Activated T-cell treated with anti-CD3 and anti-CD28 coated beads, Interleukin-2, amount 50 U/mL, for 24 hours (primary cell): ENCODE data around the gene TBC1D1.

Experiments used
- DNase-seq: peaks from one replicate; pipeline ENCODE4 v3.0.0-alpha.2; 2020
- H3K27ac Mint-ChIP-seq: 2 replicates; pipeline ENCODE4 v1.8.0; 2020; ENCODE audit warnings: mild to moderate bottlenecking, mixed read lengths
- H3K27me3 Mint-ChIP-seq: 2 replicates; pipeline ENCODE4 v1.8.0; 2020; ENCODE audit warnings: mixed read lengths
- H3K36me3 Mint-ChIP-seq: 2 replicates; pipeline ENCODE4 v1.8.0; 2020; ENCODE audit warnings: low read depth, mixed read lengths
- H3K4me1 Mint-ChIP-seq: 2 replicates; pipeline ENCODE4 v1.8.0; 2020; ENCODE audit warnings: low read depth, mixed read lengths
- H3K4me3 Mint-ChIP-seq: 2 replicates; pipeline ENCODE4 v1.8.0; 2020; ENCODE audit warnings: mild to moderate bottlenecking, moderate library complexity, mixed read lengths
- H3K9me3 Mint-ChIP-seq: 2 replicates; pipeline ENCODE4 v1.8.0; 2020; ENCODE audit warnings: mixed read lengths

The TBC1D1 gene

DNA sequence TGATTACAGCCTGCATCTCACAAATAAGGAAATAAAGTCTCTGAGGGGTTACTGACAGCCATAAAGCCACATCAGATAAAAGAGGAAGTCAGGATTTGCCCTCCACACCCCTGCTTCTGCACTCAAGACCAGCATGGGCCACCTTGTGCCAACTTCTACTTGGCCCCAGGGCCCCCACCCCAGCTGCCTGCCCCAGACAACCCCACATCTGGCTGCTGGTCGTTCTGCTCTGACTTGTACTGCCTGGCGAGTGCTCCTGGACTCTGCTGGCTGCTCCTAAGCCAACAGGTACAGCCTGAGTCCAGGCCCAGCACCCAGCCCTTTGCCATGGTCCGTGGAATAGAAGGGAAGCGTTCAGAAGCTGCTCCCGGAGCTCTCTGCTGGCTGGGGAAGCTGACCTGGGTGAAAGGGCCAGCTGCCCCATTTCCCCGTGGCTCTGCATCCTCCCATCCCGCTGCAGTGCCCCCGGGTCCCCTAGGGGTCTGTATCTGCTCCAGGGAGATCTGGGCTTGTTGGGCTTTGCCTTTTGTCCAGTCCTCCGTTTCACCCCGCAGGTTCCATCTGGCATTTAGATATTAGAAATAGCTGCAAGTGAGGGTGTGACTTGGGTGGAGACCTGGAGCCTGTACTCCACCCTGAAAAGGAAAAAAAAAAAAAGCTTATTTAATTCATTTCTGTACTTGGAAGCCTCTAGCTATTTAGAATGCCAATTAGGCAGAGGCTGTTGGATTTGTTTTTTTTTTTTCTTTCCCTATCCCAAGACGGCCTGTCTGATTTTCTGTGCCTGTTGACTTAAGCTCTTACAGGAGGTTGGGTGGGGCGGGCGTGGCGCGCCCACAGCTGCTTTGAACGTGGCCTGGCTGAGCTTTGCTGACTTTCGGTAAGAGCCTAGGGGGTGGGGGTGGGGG lies 264.1 kb downstream of the TBC1D1 start:
- Mint-ChIP-seq H3K4me1 (peaks cover 45% of the 10 kb centered on the region), H3K27me3 (no peaks in the 10 kb centered on the region), H3K9me3 (no peaks in the 10 kb centered on the region), H3K36me3 (no peaks in the 10 kb centered on the region), H3K4me3 (no peak overlapping the region), H3K27ac (peak overlapping the region; percentile 8)
- no peak for DNase-seq

DNA sequence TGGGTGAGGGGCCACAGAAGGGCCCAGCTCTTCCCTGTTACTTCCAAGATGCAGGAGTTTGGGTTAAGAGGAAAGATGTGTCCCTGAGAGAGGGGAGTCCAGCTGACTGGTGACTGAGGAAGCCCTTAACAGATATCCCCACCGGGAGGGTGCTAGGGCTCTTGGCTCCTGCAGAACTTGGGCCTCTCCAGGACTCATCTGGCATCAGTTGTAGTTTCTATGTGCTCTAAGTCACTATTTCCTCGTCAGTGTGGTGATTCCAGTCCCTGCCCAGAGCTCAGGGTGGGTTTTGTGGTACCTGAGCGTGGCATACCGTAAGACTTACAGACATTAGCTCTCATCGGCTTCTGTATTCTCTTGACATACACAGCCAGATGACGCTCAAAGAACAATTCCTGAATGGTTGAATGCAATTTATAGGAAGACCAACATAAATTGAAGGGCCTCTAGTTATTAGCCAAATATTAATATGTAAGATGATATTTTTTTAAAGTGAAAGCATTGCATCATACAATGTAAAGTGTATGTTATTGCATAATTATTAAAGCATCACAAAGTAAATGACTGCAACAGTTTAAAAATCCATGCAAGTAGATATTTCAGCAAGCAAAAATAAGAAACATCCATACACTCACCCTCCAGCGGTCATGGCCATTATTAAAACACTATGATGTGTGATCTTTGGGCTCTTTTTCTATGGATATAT lies 264.9 kb downstream of the TBC1D1 start:
- Mint-ChIP-seq H3K27me3 (no peaks in the 10 kb centered on the region), H3K4me3 (no peak overlapping the region), H3K4me1 (peaks cover 51% of the 10 kb centered on the region), H3K36me3 (no peaks in the 10 kb centered on the region), H3K27ac (no peak overlapping the region), H3K9me3 (no peaks in the 10 kb centered on the region)
- no peak for DNase-seq

DNA sequence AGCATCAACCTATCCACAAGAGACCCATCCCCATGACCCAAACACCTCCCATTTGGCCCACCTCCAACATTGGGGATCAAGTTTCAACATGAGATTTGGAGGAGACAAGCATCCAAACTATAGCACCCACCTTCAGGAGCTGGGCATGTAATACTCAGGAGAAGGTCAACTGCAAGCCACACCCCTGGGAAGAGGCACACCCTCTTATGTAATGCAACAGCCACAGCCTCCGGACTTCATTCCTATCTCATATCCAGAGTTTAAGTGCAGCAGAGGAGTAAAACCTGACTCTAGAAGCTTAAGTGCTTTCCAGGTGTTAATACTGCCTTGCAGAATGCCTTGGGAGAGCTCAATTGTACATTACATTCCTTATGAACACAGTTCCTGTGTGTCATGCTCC lies 266.7 kb downstream of the TBC1D1 start:
- no peaks in the 10 kb centered on the region for H3K36me3 Mint-ChIP-seq
- no peak for DNase-seq
- H3K4me1 Mint-ChIP-seq: peaks cover 68% of the 10 kb centered on the region
- no peaks in the 10 kb centered on the region for H3K27me3 Mint-ChIP-seq
- H3K27ac Mint-ChIP-seq: no peak overlapping the region
- no peaks in the 10 kb centered on the region for H3K9me3 Mint-ChIP-seq
- H3K4me3 Mint-ChIP-seq: no peak overlapping the region

DNA sequence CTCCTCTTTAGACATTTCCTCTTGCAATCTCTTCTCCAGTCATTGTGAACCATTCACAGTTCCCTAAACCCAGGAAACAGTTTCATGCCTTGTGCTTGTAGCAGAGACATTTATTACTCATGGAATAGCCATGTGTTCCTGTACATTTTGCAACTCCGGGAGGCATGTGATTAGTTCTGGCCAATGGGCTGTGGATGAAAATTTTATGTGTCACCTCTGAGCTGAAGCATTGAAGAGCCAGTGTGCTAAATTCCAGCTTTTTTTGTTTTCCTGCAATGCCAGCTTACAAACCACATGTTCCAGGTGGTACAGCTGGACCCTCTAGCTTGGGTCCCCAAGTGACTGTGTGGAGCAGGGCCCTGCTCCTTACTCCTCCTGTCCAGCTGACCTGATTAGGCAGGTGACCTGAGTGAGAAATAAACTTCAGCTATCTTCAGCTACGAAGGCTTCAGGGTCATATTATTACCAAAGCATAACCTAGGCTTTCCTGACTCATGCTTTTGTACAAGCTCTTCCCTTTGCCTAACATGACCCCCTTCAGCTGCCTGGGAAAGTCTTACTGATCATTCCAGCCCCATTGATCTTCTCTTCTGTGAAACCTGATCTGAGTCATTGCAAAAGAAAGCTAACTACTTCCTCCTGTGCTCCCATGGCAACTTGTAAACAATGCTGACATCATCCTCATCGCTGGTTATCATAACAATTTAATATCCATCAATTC lies 269.8 kb downstream of the TBC1D1 start:
- no peak overlapping the region for H3K4me3 Mint-ChIP-seq
- H3K27me3 Mint-ChIP-seq: no peaks in the 10 kb centered on the region
- peaks cover 73% of the 10 kb centered on the region for H3K4me1 Mint-ChIP-seq
- H3K27ac Mint-ChIP-seq: peak overlapping the region; percentile 91
- peaks cover 11% of the 10 kb centered on the region for H3K9me3 Mint-ChIP-seq
- no peak for DNase-seq
- peaks cover 13% of the 10 kb centered on the region for H3K36me3 Mint-ChIP-seq

DNA sequence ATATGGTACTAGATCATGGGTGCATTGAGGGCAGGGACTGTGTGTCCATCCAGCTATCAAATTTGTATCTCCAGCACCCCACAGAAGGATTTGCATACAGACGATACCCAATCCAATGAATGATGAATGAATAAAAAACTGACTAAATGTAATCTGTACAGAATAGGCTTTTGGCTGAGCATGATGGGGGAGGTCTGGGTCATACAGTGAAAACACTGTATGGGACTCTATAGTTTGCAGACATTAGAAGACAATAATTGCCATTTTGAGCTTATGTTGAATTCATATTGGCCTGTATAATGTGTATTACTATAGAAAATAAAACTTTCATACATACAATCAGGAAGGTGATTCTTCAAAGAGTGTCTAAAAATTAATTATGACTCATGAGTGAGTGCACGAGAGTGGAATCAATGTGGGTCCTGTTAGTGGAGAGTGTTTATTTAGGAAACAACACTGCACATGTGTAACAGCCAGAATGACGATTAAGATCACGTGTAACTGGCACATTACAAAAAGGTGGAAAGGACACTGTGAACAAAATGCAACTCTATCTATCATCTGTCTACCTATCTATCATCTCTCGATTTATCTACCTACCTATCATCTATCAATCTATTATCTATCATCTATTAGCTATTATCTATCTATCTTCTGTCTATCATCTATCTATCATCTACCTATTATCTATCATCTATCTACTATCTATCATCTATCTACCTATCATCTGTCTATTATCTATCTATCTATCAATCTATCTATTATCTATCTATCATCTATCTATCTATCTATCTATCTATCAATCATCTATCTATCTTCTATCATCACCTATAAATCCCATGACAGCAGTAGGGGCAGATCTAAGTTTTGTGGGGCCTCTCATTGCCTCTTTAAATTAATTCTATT lies 270.6 kb downstream of the TBC1D1 start:
- peaks cover 14% of the 10 kb centered on the region for H3K36me3 Mint-ChIP-seq
- DNase-seq: no peak
- peak overlapping the region; percentile 91 for H3K27ac Mint-ChIP-seq
- H3K27me3 Mint-ChIP-seq: no peaks in the 10 kb centered on the region
- H3K4me3 Mint-ChIP-seq: no peak overlapping the region
- peaks cover 76% of the 10 kb centered on the region for H3K4me1 Mint-ChIP-seq
- peaks cover 17% of the 10 kb centered on the region for H3K9me3 Mint-ChIP-seq

DNA sequence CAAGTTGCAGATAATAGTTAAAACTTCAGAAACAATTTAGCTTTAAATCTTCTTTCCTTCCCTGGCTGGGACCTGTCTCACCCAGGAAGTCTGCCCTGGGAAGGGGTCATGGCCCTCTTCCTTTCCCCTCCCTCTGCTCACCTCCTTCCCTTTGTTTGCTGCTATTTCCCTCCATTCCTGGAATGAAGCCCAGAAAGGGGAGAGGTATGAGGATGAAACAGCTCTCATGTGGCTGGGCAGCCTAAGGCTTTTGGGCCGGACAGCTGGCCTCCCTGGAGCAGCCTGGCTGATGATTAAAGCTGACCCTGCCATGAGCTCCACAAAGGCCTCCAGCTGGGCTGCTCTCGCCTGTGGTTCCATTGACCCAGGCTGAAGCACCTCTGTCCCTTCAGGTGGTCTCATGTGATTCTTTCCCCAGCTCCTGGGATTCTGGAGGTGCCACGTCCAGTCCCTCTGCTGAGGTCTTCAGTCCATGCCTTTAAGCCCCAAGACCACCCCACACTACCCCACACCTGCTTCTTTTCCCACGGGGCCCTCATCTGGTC lies 271.4 kb downstream of the TBC1D1 start:
- Mint-ChIP-seq H3K27me3 (no peaks in the 10 kb centered on the region), H3K36me3 (peaks cover 14% of the 10 kb centered on the region), H3K27ac (peak overlapping the region; percentile 91), H3K4me1 (peaks cover 82% of the 10 kb centered on the region), H3K4me3 (no peak overlapping the region), H3K9me3 (peaks cover 19% of the 10 kb centered on the region)
- no peak for DNase-seq

DNA sequence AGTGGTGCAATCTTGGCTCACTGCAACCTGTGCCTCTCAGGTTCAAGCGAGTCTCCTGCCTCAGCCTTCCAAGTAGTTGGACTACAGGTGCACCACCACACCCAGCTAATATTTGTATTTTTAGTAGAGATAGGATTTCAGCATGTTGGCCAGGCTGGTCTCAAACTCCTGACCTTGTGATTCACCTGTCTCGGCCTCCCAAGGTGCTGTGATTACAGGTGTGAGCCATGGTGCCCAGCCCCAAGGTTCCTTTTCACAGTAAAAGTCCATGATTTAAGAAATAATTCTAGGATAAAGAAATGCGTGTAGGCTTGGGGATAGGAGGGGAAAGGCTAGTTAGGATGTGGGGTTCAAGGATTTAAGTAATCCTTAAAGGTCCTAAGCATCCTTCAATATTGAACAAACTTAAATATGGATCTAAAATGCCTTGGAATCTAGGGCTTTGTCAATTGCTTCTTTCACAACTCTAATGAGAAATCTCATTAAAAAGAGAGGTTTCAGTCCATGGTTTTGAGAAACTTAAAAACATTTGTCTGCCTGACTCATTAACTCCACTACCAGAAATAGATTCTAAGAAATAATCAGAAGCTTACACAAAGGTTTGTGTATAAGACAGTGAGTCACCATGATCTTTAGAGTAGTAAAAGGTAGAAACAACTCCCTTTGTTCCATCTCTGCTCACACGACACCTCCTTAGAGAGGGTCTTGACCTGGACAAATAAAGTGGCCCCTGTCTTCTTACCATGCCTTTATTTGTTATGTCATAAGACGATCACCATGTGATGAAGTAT lies 272.5 kb downstream of the TBC1D1 start:
- H3K36me3 Mint-ChIP-seq: peaks cover 14% of the 10 kb centered on the region
- DNase-seq: no peak
- H3K9me3 Mint-ChIP-seq: peaks cover 19% of the 10 kb centered on the region
- H3K4me1 Mint-ChIP-seq: peaks cover 79% of the 10 kb centered on the region
- H3K27me3 Mint-ChIP-seq: no peaks in the 10 kb centered on the region
- no peak overlapping the region for H3K4me3 Mint-ChIP-seq
- peak overlapping the region; percentile 91 for H3K27ac Mint-ChIP-seq

DNA sequence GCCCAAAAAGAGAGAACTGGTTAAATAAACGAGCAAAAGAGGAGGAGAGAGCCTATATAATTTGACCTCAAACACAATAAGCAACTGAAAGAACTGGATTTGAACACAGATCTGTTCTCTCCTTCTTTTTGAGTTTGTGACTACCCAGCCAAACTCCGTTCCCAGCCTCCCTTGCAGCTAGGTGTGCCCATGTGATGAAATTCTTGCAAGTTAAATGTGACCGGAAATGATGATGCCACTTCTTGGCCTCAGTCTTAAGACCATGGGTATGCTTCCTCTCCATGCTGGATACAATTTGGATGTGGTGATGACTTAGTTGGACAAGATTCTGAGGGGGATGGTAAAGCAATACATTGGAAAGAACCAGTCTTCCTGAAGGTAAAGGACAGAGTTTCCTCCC lies 273.5 kb downstream of the TBC1D1 start:
- no peak for DNase-seq
- H3K36me3 Mint-ChIP-seq: peaks cover 14% of the 10 kb centered on the region
- peaks cover 74% of the 10 kb centered on the region for H3K4me1 Mint-ChIP-seq
- no peaks in the 10 kb centered on the region for H3K27me3 Mint-ChIP-seq
- H3K9me3 Mint-ChIP-seq: peaks cover 19% of the 10 kb centered on the region
- peak overlapping the region; percentile 91 for H3K27ac Mint-ChIP-seq
- no peak overlapping the region for H3K4me3 Mint-ChIP-seq

DNA sequence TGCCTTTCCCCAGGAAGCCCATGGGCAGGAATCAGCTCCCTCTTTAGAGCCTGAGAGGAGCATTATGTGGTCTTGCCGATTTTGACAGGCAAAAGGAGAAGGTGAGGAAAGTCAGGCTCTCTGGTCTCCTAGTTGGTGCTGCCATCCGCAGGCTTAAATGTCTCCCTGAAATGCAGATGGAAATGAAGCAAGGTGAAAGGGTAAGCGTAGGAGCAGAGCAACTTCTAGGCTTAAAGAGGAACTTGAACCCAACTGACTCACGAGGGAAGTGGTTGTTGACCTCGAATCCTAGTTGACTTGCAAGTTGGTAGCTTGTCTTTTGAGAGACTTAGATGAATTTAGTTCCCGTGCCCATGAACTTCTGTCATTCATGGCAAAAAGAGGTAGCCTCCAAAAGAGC lies 275.2 kb downstream of the TBC1D1 start:
- DNase-seq: no peak
- Mint-ChIP-seq H3K27me3 (no peaks in the 10 kb centered on the region), H3K9me3 (peaks cover 19% of the 10 kb centered on the region), H3K36me3 (peaks cover 14% of the 10 kb centered on the region), H3K4me1 (peaks cover 61% of the 10 kb centered on the region), H3K4me3 (no peak overlapping the region), H3K27ac (no peak overlapping the region)

DNA sequence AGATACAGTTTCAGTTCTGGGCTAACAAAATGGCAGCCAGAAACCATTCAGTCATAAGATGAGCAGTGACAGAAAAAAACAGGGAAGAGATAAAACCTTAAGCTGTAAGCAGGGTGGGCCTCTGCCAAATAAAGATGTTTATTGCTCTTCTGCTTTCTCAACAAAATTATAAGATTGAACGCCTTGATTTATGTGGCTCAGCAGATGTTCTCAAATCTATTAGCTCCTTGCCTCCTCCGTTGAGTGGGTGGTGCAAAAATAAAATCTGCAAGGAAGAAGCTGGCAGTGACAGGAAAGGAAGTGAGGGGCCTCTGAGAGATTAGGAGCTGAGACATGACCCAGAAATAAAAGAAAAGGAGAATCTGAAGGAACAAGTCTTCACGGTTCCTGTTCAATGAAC lies 275.9 kb downstream of the TBC1D1 start:
- Mint-ChIP-seq H3K36me3 (peaks cover 14% of the 10 kb centered on the region), H3K9me3 (peaks cover 19% of the 10 kb centered on the region), H3K27me3 (no peaks in the 10 kb centered on the region), H3K4me1 (peaks cover 55% of the 10 kb centered on the region), H3K4me3 (no peak overlapping the region), H3K27ac (peak overlapping the region; percentile 42)
- no peak for DNase-seq

DNA sequence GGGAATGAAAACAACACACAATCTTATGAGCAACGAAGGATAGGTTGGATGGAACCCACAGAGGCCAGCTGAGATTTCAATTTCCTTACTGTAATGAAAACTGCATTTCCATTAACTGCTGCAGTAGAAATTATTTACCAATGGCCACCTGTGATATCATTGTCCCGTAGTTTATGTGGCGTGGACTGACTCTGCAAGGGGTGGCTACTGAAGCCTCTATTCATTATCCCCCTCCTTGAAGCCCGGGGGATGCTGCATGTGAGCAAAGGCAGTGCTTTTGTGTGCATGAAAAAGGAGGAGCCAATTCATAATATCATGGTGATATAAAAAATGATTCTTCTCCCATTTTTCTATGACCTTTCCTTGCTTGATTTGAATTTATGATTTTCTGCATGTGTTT lies 277.1 kb downstream of the TBC1D1 start:
- Mint-ChIP-seq H3K9me3 (peaks cover 23% of the 10 kb centered on the region), H3K27me3 (no peaks in the 10 kb centered on the region), H3K27ac (no peak overlapping the region), H3K4me3 (no peak overlapping the region), H3K4me1 (peaks cover 42% of the 10 kb centered on the region), H3K36me3 (peaks cover 14% of the 10 kb centered on the region)
- no peak for DNase-seq

DNA sequence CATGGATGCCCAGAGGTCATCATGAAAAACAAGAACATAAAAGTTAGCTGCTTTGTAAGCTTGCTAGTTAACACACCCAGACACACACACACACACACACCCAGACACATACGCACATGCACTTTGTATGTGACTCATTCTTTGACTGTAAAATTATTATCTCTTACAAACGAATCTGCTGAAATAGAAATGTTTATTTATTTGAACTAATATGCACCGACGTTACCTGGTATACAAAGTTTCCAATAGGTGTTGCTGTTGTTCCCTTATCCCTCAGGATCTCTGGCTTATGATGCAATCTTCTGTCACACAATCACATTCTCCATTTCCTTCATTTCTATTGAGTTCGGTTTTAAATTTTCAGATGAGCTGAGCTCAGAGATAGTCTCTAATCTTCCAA lies 278.6 kb downstream of the TBC1D1 start:
- Mint-ChIP-seq H3K4me3 (no peak overlapping the region), H3K27ac (no peak overlapping the region), H3K27me3 (no peaks in the 10 kb centered on the region), H3K4me1 (peaks cover 37% of the 10 kb centered on the region), H3K9me3 (peaks cover 18% of the 10 kb centered on the region), H3K36me3 (peaks cover 6% of the 10 kb centered on the region)
- no peak for DNase-seq
